Endothelial cell of umbilical vein (primary cell): ENCODE data around the gene BRF1. TPM values are rescaled to one million over a fixed set of nuclear protein-coding genes. Genes with fewer than 3 reads are reported as not detected.

ENCODE experiments used
- BruUV-seq: library from RNA; stranded (reverse); fragments of 400-500 nt; replicated peaks from 2 replicates; lab custom pipeline; 2021; lab: Mats Ljungman, UMichigan
- CTCF ChIA-PET: fragments of 300-600, 350-600 bp; sonication (Branson Sonifier 250); formaldehyde crosslinking; loops from one replicate; lab custom pipeline; 2021; ENCODE audit warnings: antibody characterized with exemption, inconsistent platforms; lab: Charles Lee
- POLR2A ChIA-PET: fragments of 300-600, 350-600 bp; sonication (Branson Sonifier 250); formaldehyde crosslinking; loops from one replicate; lab custom pipeline; 2021; ENCODE audit warnings: antibody characterized with exemption, inconsistent platforms; lab: Charles Lee
- DNase-seq: peaks from one replicate; pipeline ENCODE4 v3.0.0-alpha.2; 2011; ENCODE audit warnings: low read depth, low spot score
- FAIRE-seq: peaks from 2 replicates; lab custom pipeline; 2011; peaks lifted over from hg19 to GRCh38; lab: Jason Lieb, UNC
- H2AFZ ChIP-seq: 2 replicates; pipeline ENCODE4 v1.6.0; 2012; ENCODE audit warnings: low read depth, low read length, control low read depth, inconsistent platforms
- H3K27ac ChIP-seq: 2 replicates; pipeline ENCODE4 v1.5.1; 2011; ENCODE audit warnings: low read depth, mild to moderate bottlenecking, control low read depth, low read length, moderate library complexity; ENCODE audit not compliant: insufficient read depth
- H3K27me3 ChIP-seq, 2 experiments: 2 replicates each; pipeline versions ENCODE4 v1.6.0 to v1.6.1; 2011; ENCODE audit warnings: low read length in 2 of 2, mixed read lengths in 1 of 2; ENCODE audit not compliant: control insufficient read depth in 2 of 2, insufficient read depth in 2 of 2
- H3K36me3 ChIP-seq, 2 experiments: 2 replicates in 1 of 2; 3 replicates in 1 of 2; pipeline ENCODE4 v1.5.1; 2011; ENCODE audit warnings: low read length in 2 of 2, mild to moderate bottlenecking in 1 of 2, moderate library complexity in 1 of 2; ENCODE audit not compliant: control insufficient read depth in 2 of 2, insufficient read depth in 2 of 2; ENCODE audit errors: extremely low read depth in 1 of 2
- H3K4me1 ChIP-seq: 3 replicates; pipeline ENCODE4 v1.5.1; 2011; ENCODE audit warnings: mild to moderate bottlenecking, low read length; ENCODE audit not compliant: control insufficient read depth, insufficient read depth; ENCODE audit errors: extremely low read depth
- H3K4me2 ChIP-seq: 2 replicates; pipeline ENCODE4 v1.6.1; 2011; ENCODE audit warnings: low read length, control low read depth, mixed read lengths; ENCODE audit not compliant: insufficient read depth
- H3K4me3 ChIP-seq, 3 experiments: fragments of 200-600 bp in 1 of 3; sonication (generic), shearing (Covaris generic) in 1 of 3; replicated peaks in 1 of 3; 2 replicates each; pipeline ENCODE4 v1.5.1; 2011 to 2016; ENCODE audit warnings: control low read depth in 3 of 3, low read length in 3 of 3, mild to moderate bottlenecking in 2 of 3, inconsistent platforms in 1 of 3, low read depth in 1 of 3, moderate library complexity in 1 of 3; ENCODE audit not compliant: insufficient read depth in 1 of 3
- H3K79me2 ChIP-seq: 2 replicates; pipeline ENCODE4 v1.6.0; 2012; ENCODE audit warnings: low read length, inconsistent platforms; ENCODE audit not compliant: control insufficient read depth, insufficient read depth
- H3K9ac ChIP-seq: replicated peaks from 2 replicates; pipeline ENCODE3; 2011; ENCODE audit warnings: low read length, control low read depth; ENCODE audit not compliant: insufficient read depth; ENCODE audit errors: extremely low read depth
- H3K9me1 ChIP-seq: replicated peaks from 3 replicates; pipeline ENCODE4 v1.6.0; 2011; ENCODE audit warnings: mild to moderate bottlenecking, low read length; ENCODE audit not compliant: control insufficient read depth, insufficient read depth; ENCODE audit errors: extremely low read depth
- H3K9me3 ChIP-seq: replicated peaks from 2 replicates; pipeline ENCODE4 v1.5.1; 2012; ENCODE audit warnings: low read length, inconsistent platforms; ENCODE audit not compliant: control insufficient read depth, insufficient read depth
- H4K20me1 ChIP-seq: replicated peaks from 2 replicates; pipeline ENCODE3; 2011; ENCODE audit warnings: mild to moderate bottlenecking, low read length; ENCODE audit not compliant: control insufficient read depth, insufficient read depth; ENCODE audit errors: extremely low read depth
- EZH2 ChIP-seq: IDR thresholded peaks from 2 replicates; pipeline ENCODE4 v1.6.1; 2012; ENCODE audit warnings: borderline replicate concordance, low read depth, mild to moderate bottlenecking, moderate library complexity, low read length, inconsistent platforms; ENCODE audit not compliant: severe bottlenecking
- FOS ChIP-seq: IDR thresholded peaks from 2 replicates; pipeline ENCODE4 v1.6.1; 2011; ENCODE audit warnings: mild to moderate bottlenecking, low read length, moderate library complexity, borderline replicate concordance; ENCODE audit not compliant: insufficient read depth
- GATA2 ChIP-seq: IDR thresholded peaks from 2 replicates; pipeline ENCODE4 v1.7.0; 2011; ENCODE audit warnings: low read depth, mild to moderate bottlenecking, moderate library complexity, mixed read lengths, low read length; ENCODE audit not compliant: insufficient read length, insufficient read depth
- JUN ChIP-seq: IDR thresholded peaks from 2 replicates; pipeline ENCODE4 v1.6.1; 2011; ENCODE audit warnings: borderline replicate concordance, low read depth; ENCODE audit not compliant: insufficient read length, insufficient read depth
- MYC ChIP-seq: IDR thresholded peaks from one replicate; pipeline ENCODE4 v1.6.1; 2011; ENCODE audit warnings: mild to moderate bottlenecking, low read depth, low read length
- POLR2A ChIP-seq: IDR thresholded peaks from 2 replicates; pipeline ENCODE4 v1.6.1; 2012; ENCODE audit warnings: low read depth, mild to moderate bottlenecking, control low read depth, low read length
- POLR2AphosphoS5 ChIP-seq: IDR thresholded peaks from 2 replicates; pipeline ENCODE4 v1.6.1; 2012; ENCODE audit warnings: low read depth, mild to moderate bottlenecking, control low read depth, low read length, moderate library complexity; ENCODE audit not compliant: insufficient read depth
- dilution Hi-C: fragments of 300-500 bp; cut with MboI; formaldehyde crosslinking; loops from one replicate; pipeline ENCODE4 v1.15.0; 2019; ENCODE audit warnings: low sequenced_read_pairs; ENCODE audit not compliant: extremely low pct_ligation_motif_present
- intact Hi-C: fragments of 100-400 bp; cut with micrococcal nuclease; formaldehyde crosslinking; loops from one replicate; pipeline ENCODE4 v1.10.0; 2022
- polyA plus RNA-seq, 4 experiments: library from polyadenylated mRNA; depleted of rRNA in 3 of 4; stranded (reverse) in 3 of 4; unstranded in 1 of 4; fragments of >200 nt; gene quantifications; 2 replicates each; pipeline versions ENCODE4 v1.2.1 to v1.2.3, GENCODE V29; 2011 to 2012; ENCODE audit warnings: missing spikeins in 1 of 4
- total RNA-seq: library from RNA; stranded (reverse); gene quantifications from 2 replicates; pipeline ENCODE4 v1.2.3, GENCODE V29; 2021
- TF ChIP-seq, protein P1 (sequence below), 2 donors: IDR thresholded peaks; 1 replicate in 1 of 2; 2 replicates in 1 of 2; pipeline ENCODE4 v1.5.1; 2011; ENCODE audit warnings: low read length in 2 of 2, mild to moderate bottlenecking in 2 of 2, moderate library complexity in 2 of 2, control low read depth in 1 of 2, inconsistent platforms in 1 of 2, low read depth in 1 of 2; ENCODE audit not compliant: insufficient read depth in 1 of 2; ENCODE audit errors: extremely low read depth in 1 of 2
- TF ChIP-seq, protein P2 (sequence below): IDR thresholded peaks from 2 replicates; pipeline ENCODE4 v1.6.1; 2011; ENCODE audit not compliant: insufficient read depth, insufficient read length

The BRF1 gene
- total and polyA plus RNA-seq, 2 donors (not counting 3 experiments of a cell fraction or from before 2014, with no cell fraction given), result 19.0 to 47.2 TPM

DNA sequence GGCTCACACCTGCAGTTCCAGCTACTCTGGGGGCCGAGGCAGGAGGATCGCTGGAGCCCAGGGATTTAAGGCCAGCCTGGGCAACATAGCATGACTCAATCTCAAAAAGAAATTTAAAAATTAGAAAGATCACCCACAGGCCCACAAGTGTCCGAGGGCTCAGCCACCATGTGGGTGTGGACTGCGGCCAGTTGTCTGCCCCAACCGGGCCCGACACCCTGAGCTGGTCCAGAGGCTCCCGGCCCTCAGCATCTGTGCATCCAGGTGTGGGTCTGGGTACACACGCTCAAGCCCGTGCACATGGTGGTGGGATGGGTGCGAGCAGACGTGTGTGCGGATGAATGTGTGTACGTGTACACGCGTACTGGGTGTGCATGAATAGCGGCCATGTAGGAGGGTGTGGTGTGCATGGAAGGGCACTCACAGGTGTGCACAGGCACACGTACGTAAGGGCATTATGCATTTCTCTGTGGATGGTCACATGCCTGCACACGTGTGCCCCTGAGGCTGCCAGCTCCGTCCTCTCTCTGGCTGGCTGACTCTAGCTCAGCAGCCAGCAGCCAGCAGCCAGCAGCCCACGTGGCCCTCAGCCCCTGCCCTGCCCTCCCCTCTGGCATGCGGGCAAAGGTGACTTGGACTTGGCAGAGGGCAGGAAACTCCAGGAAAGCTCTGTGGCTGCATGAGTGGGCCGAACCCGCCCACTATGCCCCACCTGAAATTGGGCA lies 96.4 kb downstream of the BRF1 start:
- H3K9me3 ChIP-seq, result no peaks in the 10 kb centered on the region
- TF ChIP-seq FOS (no peak), JUN (no peak), MYC (no peak), POLR2AphosphoS5 (no peak), EZH2 (no peak), POLR2A (no peak), GATA2 (no peak)
- TF ChIP-seq, protein P1, sequence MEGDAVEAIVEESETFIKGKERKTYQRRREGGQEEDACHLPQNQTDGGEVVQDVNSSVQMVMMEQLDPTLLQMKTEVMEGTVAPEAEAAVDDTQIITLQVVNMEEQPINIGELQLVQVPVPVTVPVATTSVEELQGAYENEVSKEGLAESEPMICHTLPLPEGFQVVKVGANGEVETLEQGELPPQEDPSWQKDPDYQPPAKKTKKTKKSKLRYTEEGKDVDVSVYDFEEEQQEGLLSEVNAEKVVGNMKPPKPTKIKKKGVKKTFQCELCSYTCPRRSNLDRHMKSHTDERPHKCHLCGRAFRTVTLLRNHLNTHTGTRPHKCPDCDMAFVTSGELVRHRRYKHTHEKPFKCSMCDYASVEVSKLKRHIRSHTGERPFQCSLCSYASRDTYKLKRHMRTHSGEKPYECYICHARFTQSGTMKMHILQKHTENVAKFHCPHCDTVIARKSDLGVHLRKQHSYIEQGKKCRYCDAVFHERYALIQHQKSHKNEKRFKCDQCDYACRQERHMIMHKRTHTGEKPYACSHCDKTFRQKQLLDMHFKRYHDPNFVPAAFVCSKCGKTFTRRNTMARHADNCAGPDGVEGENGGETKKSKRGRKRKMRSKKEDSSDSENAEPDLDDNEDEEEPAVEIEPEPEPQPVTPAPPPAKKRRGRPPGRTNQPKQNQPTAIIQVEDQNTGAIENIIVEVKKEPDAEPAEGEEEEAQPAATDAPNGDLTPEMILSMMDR (IDR thresholded peaks at IDR 0.05; ENCODE audit: extremely low read depth in 1 of 2, insufficient read depth in 1 of 2, low read depth in 1 of 2, low read length in 2 of 2), result no peak
- TF ChIP-seq, protein P2, sequence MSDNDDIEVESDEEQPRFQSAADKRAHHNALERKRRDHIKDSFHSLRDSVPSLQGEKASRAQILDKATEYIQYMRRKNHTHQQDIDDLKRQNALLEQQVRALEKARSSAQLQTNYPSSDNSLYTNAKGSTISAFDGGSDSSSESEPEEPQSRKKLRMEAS, result no peak
- ChIA-PET POLR2A (no interaction called here), CTCF (interaction anchor here (0.9 to 1.7 kb wide), 5 partner anchors 9 to 148 kb away, joined by 3 to 10 read pairs (median 4); partner anchors contain the start of gene JAG2)
- H2AFZ ChIP-seq, result no peak overlapping the region
- H4K20me1 ChIP-seq, result no peaks in the 10 kb centered on the region
- no peaks in the 10 kb centered on the region for H3K36me3 ChIP-seq
- FAIRE-seq, result no peak
- BruUV-seq, result no TSS peak
- DNase-seq, result no peak
- no peaks in the 10 kb centered on the region for H3K9me1 ChIP-seq
- no peak overlapping the region for H3K27ac ChIP-seq
- H3K79me2 ChIP-seq, result no peaks in the 10 kb centered on the region
- H3K9ac ChIP-seq, result no peak overlapping the region
- no peak overlapping the region for H3K4me2 ChIP-seq
- dilution Hi-C loops, result no loop called here
- peaks cover 12% of the 10 kb centered on the region for H3K4me1 ChIP-seq
- no peak overlapping the region for H3K4me3 ChIP-seq
- H3K27me3 ChIP-seq, result no peaks in the 10 kb centered on the region
- intact Hi-C loops, result loop anchor here (10.0 kb wide), 1 partner anchor 50 kb away; no protein-coding TSS in a partner anchor
